ENCODE measurements around the gene CTAGE6.
"Not testable (repeated sequence)": the region's sequence is repeated elsewhere in the genome, so short reads cannot be mapped to it uniquely, and the experiment has no call there.

CTAGE6 gene

DNA sequence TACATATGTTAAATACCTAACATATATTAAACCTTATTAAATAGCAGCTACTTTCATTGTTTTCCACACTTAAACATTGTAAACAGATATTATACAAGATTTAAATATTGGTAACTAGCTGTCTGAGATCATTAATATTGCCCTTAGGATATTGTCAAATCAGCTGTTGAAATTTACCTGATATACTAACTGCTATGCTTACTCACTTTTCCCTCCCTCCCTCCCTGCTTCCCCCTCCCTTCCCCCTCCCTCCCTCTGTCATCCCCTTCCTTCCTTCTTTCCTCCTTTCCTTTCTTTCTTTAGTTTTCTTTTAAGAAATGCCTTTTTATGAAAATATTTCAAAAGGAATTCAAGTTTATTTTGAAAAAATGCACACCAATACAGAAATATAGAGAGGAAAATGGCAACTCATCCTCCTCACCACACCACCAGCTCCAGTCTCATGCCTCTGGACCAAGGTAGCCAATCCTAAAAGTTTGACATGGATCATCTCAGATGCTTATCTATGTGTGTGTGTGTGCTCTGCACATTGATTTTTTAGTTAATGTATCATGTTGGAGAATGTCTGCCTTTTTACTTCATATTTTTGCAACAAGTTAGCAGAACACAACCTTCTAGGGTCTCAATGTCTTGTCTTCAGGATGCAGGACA lies 41.8 kb downstream of the CTAGE6 start:
- DNase-seq, result not testable (repeated sequence)

DNA sequence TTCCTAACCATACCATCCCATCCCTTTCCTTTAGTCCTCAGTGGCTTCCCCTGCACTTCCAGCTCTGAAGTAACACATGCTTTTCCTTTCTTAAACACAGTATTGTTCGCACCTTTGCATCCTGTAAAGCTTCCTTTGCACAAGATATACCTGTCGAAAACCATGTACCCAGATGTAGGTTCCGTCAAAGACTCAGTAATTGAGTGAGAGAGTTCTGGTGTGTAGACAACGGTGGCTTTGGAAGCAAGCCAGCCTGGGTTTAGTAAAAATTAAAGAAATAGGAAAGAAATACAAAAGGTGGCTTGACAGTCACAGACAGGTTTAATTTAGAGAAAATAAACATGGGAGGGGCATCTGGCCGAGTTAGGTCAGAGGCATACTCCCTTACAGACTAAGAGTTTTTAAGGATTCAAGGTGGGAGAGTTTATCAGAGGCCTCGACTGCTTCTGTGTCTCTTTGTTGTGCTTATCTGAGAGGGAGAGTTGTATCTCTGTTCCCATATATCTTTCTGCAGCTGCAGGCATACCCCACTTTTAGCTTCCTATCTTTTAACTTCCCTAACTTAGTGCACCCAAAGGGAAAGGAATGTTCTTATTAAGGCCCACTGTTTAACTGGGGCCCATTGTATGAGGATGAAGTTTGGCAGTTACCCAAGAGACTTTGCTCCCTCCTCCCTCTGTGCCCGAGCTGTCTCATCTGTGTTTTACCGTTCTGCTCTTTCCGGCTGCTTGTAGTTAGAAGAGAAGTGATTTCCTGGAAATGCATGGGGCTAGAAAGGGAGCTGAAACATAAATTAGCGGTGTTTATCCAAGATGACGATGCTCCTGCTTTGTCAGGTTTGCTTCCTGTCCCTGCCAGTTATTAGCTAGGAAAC lies 42.7 kb downstream of the CTAGE6 start:
- not testable (repeated sequence) for DNase-seq

DNA sequence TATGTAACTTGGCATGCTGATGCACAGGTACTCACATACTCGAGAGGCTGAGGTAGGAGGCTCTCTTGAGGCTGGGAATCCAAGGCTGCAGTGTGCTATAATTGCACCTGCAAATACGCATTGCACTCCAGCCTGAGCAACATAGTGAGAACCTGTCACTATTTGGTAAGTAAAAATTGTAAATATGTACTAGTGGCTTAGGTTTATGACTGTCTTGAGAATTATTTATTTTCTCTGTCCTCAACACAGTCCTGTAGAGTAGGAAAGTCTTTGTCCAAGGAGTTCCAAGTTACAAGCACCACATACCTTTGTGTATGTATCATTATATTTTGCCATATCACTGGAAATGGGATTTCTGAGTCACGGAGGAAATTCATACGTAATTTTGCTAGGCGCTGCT lies 45.1 kb downstream of the CTAGE6 start:
- DNase-seq, result not testable (repeated sequence)

DNA sequence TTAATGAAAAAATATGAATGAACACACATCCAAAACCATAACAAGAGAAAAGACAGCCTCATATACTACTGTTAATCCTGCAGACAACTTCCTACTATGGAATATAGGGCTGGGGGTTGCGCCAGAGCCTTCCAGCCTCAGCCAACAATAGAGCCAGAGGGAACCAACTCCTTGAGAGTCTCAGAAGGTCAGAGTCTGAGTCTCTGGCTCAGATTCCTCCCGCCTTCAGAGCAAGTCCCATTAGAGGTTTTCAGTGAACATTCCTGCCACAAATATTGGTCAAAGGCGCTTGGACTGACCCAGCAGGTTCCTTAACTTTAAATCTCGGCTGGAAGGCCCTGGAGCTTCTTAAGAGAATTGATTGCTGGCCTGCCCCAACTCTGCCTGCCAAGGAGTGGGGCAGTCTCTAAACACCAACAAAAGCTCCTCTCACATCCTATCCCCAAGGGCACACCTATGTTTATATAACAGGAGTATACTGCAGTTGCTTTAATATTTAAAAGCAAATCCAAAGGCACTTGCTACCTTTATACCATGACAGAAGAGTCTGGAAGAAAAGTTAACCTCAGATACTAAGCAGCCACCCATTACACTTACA lies 45.7 kb downstream of the CTAGE6 start:
- DNase-seq, result not testable (repeated sequence)

- DNase-seq, result not testable (repeated sequence)
Observed at GRCh38 chr7:143709895-143710294, 47.6 kb downstream of the CTAGE6 start.
